ENCODE data around the gene LSP1.

The LSP1 gene

GRCh38 chr11:1838077-1838425 is 14.8 kb upstream of the LSP1 start:
- DNase-seq, result no peak

GRCh38 chr11:1838426-1839144 is 14.3 kb upstream of the LSP1 start, which contains the start of gene TNNI2:
TSS of gene TNNI2 (plus strand) at chr11:1838981. CDS start at chr11:1839697, 716 bp downstream.
- DNase-seq, result no peak

- no peak for DNase-seq
These were observed 13.5 kb upstream of the LSP1 start for GRCh38 chr11:1839204-1839923.

DNA sequence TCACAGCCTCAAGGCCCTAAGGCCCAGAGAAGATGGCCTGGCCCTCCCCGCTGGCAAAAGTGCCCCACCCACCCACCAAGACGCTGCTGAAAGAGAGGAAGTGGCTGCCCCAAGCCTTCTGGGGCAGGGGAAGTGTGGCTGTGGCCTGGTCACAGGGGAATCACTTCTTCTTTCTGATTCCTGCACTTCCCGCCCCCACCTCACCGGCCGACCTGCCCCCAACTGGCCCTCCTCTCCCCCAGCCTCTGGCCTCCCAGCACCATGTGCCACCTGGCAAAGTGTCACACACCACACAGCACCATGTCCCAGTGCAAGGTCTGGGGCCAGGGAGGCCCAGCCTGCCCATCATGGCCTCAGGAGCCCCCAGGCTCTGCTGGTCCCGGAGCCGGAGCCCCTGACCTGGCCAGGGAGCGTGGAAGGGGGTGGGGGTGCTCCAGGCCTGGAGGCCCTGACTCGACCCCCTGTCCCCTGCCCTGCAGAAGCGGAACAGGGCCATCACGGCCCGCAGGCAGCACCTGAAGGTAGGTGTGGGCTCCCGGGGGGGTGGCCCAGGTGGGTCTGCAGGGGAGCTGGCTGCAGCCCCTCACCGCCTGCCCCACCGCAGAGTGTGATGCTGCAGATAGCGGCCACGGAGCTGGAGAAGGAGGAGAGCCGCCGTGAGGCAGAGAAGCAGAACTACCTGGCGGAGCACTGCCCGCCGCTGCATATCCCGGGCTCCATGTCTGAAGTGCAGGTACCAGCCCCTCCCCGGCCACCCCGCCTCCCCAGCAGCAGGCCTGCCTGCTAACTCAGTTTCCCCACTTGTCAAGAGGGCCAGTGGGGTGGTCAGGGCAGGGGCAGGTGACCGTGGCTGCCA is 12.7 kb upstream of the LSP1 start:
- no peak for DNase-seq

- DNase-seq, result no peak
These were observed 12.0 kb upstream of the LSP1 start for GRCh38 chr11:1840780-1841480.

- DNase-seq, result no peak
These were observed 11.3 kb upstream of the LSP1 start for GRCh38 chr11:1841511-1842148.

- DNase-seq, result no peak
These were observed 10.5 kb upstream of the LSP1 start for GRCh38 chr11:1842149-1843097.

- DNase-seq, result no peak
These were observed 9.8 kb upstream of the LSP1 start for GRCh38 chr11:1843098-1843473.

GRCh38 chr11:1843796-1844195 is 9.1 kb upstream of the LSP1 start:
- DNase-seq, result no peak

GRCh38 chr11:1844221-1845094 is 8.4 kb upstream of the LSP1 start:
- DNase-seq, result no peak

DNA sequence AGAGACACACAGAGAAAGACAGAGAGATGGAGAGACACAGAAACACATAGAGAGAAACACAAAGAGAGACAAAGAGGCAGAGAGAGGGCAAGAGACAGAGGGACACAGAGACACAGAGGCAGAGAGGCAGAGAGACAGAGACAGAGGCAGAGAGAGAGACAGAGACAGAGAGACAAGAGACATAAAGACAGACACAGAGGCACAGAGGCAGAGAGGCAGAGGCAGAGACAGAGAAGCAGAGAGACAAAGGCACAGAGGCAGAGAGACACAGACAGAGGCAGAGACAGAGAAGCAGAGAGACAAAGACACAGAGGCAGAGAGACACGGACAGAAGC is 7.8 kb upstream of the LSP1 start:
- DNase-seq, result no peak

- DNase-seq, result no peak
These were observed 7.1 kb upstream of the LSP1 start for GRCh38 chr11:1845561-1846452.

- no peak for DNase-seq
These were observed 6.4 kb upstream of the LSP1 start for GRCh38 chr11:1846453-1846932.

GRCh38 chr11:1847006-1847735 is 5.7 kb upstream of the LSP1 start:
- DNase-seq, result no peak

DNA sequence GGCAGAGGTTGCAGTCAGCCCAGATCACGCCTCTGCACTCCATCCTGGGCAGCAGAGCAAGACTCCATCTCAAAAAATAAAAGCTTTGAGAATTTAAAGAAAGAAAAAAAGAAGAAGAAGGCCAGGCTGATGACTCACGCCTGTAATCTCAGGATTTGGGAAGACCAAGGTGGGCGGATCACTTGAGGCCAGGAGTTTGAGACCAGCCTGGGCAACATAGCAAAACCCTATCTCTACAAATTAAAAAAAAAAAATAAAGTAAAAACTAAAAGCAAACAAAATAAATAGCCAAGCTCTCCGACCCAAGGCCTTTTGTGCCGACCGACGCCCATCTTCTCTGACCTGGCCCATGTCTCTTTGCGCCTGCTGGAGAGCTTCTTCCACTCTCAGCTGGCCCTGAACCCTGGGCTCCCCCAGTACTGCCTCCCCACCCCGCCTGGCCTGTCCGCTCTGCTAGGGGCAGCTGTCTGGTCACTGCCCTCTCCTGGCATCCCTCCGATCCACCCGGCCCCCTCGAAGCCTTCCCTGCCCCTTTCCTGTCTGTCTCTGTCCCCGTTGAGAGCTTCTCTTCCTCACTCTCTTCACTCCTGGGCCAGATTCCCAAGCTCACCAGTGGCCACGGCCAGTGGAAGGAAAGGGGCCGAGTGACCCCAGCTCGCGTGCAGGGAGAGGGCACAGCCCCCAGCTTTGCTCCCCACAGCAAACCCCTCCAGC is 4.8 kb upstream of the LSP1 start:
- no peak for DNase-seq

DNA sequence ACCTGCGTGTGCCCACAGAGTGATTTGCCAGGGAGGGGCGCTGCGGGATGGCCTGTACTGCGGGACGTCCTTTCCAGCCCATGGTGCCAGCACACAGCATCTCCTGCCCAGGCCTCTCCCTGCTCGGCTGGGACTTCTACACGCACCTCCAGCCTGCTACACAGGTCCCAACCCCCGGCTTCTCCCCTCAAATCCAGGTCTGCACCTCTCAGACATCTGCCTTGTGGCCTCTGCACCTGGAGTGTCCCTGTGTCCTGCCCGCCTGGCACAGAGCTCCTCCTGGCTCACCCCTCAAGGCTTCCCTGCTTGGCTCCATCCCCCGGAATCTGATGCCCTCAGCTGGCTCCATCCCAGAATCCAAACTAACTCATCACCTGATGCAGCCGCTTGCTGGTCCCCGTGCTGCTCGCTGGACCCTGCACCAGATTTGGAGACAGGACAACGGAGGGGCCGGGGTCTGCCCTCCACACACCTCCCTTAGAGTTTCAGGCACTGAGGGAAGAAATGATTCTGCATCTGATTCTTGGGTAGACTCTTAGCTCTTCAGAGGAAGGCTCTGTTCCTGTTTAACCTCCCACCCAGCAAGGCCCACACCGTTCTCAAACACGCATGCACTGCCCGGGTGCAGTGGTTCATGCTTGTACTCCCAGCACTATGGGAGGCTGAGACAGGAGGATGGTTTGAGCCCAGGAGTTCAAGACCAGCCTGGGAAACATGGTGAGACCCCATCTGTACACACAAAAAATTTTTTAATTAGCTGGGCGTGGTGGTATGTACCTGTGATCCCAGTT is 4.0 kb upstream of the LSP1 start:
- no peak for DNase-seq

Data from NCI-H1417 (cell line).